A549 (cell line): ENCODE results near the gene PLXNA3. TPM values are rescaled to one million over a fixed set of nuclear protein-coding genes. Genes with fewer than 3 reads are reported as not detected.
"Not testable (repeated sequence)": the region's sequence is repeated elsewhere in the genome, so short reads cannot be mapped to it uniquely, and the experiment has no call there.

Experiments used
- ATAC-seq, 2 experiments: fragments of 200-7000 bp in 1 of 2; fragments of >200 bp in 1 of 2; cut with Nextera tagmentation in 1 of 2; cut with Tn5 transposase in 1 of 2; 3 replicates each; pipeline versions ENCODE4 v1.8.0 to v1.9.1; 2018 to 2020; ENCODE audit warnings: mild to moderate bottlenecking in 1 of 2, moderate library complexity in 1 of 2
- CTCF ChIA-PET: fragments of 300-600 bp; sonication (Branson Sonifier 250); formaldehyde crosslinking; extraction: SDS; loops from one replicate; lab custom pipeline; 2021; ENCODE audit warnings: antibody characterized with exemption, inconsistent platforms; lab: Yijun Ruan, JAX
- POLR2A ChIA-PET: fragments of 350-600 bp; formaldehyde crosslinking; extraction: SDS; loops from one replicate; lab custom pipeline; 2021; ENCODE audit warnings: antibody characterized with exemption, inconsistent platforms; lab: Yijun Ruan, JAX
- DNase-seq, 2 experiments: peaks; one replicate each; pipeline versions ENCODE4 v3.0.0 to v3.0.0-alpha.2; 2011 to 2016; ENCODE audit warnings: low read depth in 1 of 2, low spot score in 1 of 2
- FAIRE-seq: peaks from 2 replicates; lab custom pipeline; 2011; peaks lifted over from hg19 to GRCh38; lab: Jason Lieb, UNC
- H3K27ac ChIP-seq, 2 experiments: fragments of >200 bp; sonication (Bioruptor Twin); formaldehyde crosslinking; 3 replicates each; pipeline ENCODE4 v1.5.1; 2016 to 2017
- H3K4me1 ChIP-seq: fragments of >200 bp; sonication (Bioruptor Twin); formaldehyde crosslinking; 3 replicates; pipeline ENCODE4 v1.6.1; 2016
- H3K4me2 ChIP-seq: fragments of >200 bp; sonication (Bioruptor Twin); formaldehyde crosslinking; 3 replicates; pipeline ENCODE4 v1.6.1; 2016
- H3K4me3 ChIP-seq: fragments of >200 bp; sonication (Bioruptor Twin); formaldehyde crosslinking; 3 replicates; pipeline ENCODE4 v1.5.1; 2016
- H3K9me3 ChIP-seq: fragments of >200 bp; sonication (Bioruptor Twin); formaldehyde crosslinking; 3 replicates; pipeline ENCODE4 v1.6.1; 2016
- ATOH8 ChIP-seq: fragments of 250-450 bp; sonication (Bioruptor Pico); IDR thresholded peaks from 2 replicates; pipeline ENCODE4 v1.5.0; 2020; ENCODE audit warnings: low read depth, mild to moderate bottlenecking, moderate library complexity
- CEBPB ChIP-seq, 2 experiments: fragments of >200 bp in 1 of 2; sonication (Bioruptor Twin) in 1 of 2; formaldehyde crosslinking in 1 of 2; IDR thresholded peaks; 2 replicates each; pipeline ENCODE4 v1.6.1; 2012 to 2016
- EHF ChIP-seq: fragments of 250-450 bp; sonication (Bioruptor Pico); IDR thresholded peaks from 2 replicates; pipeline ENCODE4 v1.5.0; 2020; ENCODE audit warnings: mild to moderate bottlenecking
- ELK1 ChIP-seq: fragments of 150-350 bp; IDR thresholded peaks from 2 replicates; pipeline ENCODE4 v1.6.1; 2014; ENCODE audit warnings: low read depth, mild to moderate bottlenecking, low read length
- FOXS1 ChIP-seq: fragments of 250-450 bp; sonication (Bioruptor Pico); IDR thresholded peaks from 2 replicates; pipeline ENCODE4 v1.5.0; 2020; ENCODE audit warnings: mild to moderate bottlenecking, moderate library complexity
- HDAC2 ChIP-seq: fragments of 200-600 bp; sonication (generic); IDR thresholded peaks from 2 replicates; pipeline ENCODE4 v1.6.1; 2016
- HMGXB4 ChIP-seq: fragments of 250-450 bp; sonication (Bioruptor Pico); IDR thresholded peaks from 2 replicates; pipeline ENCODE4 v1.5.0; 2021; ENCODE audit warnings: mild to moderate bottlenecking, moderate library complexity, borderline replicate concordance
- JUN ChIP-seq, 2 experiments: fragments of >200 bp; sonication (Bioruptor Twin); formaldehyde crosslinking; IDR thresholded peaks; 2 replicates in 1 of 2; 3 replicates in 1 of 2; pipeline ENCODE4 v1.6.1; 2016 to 2017
- KDM5A ChIP-seq: fragments of 200-600 bp; sonication (generic); IDR thresholded peaks from 2 replicates; pipeline ENCODE4 v1.6.1; 2016; ENCODE audit warnings: antibody characterized with exemption, mild to moderate bottlenecking
- MAX ChIP-seq: IDR thresholded peaks from 2 replicates; pipeline ENCODE4 v1.6.1; 2012
- MYC ChIP-seq: IDR thresholded peaks from 2 replicates; pipeline ENCODE4 v1.6.1; 2012; ENCODE audit warnings: mild to moderate bottlenecking, inconsistent platforms, low read length, improper control_type of control experiment, borderline replicate concordance
- NPAS2 ChIP-seq: fragments of 250-450 bp; sonication (Bioruptor Pico); IDR thresholded peaks from 2 replicates; pipeline ENCODE4 v1.8.0; 2022; ENCODE audit warnings: mild to moderate bottlenecking, moderate library complexity, borderline replicate concordance
- NR3C1 ChIP-seq: fragments of >200 bp; sonication (Bioruptor Twin); formaldehyde crosslinking; IDR thresholded peaks from 3 replicates; pipeline ENCODE4 v1.6.1; 2017
- PBX3 ChIP-seq: IDR thresholded peaks from 2 replicates; pipeline ENCODE4 v1.6.1; 2012
- POLR2AphosphoS2 ChIP-seq: conservative IDR thresholded peaks from 2 replicates; pipeline ENCODE4 v1.6.1; 2012; ENCODE audit warnings: low read length, improper control_type of control experiment, inconsistent platforms
- REST ChIP-seq: fragments of 200-600 bp; sonication (generic); IDR thresholded peaks from 2 replicates; pipeline ENCODE4 v1.6.1; 2016; ENCODE audit warnings: antibody characterized with exemption, mild to moderate bottlenecking, moderate library complexity
- ZC3H11A ChIP-seq: fragments of 450-650 bp; IDR thresholded peaks from 2 replicates; pipeline ENCODE4 v1.6.1; 2014; ENCODE audit warnings: antibody characterized with exemption, mild to moderate bottlenecking
- ZNF302 ChIP-seq: fragments of 250-450 bp; sonication (Bioruptor Pico); IDR thresholded peaks from 2 replicates; pipeline ENCODE4 v1.9.0; 2021; ENCODE audit warnings: inconsistent platforms, mild to moderate bottlenecking, moderate library complexity
- ZSCAN20 ChIP-seq: fragments of 250-450 bp; sonication (Bioruptor Pico); IDR thresholded peaks from 2 replicates; pipeline ENCODE4 v1.8.0; 2022; ENCODE audit warnings: mild to moderate bottlenecking, moderate library complexity
- WGBS: methylation state at CpG from one replicate; pipeline ENCODE4 v1.1.6; 2017; ENCODE audit errors: missing lambda C conversion rate; 5-methylcytosine and 5-hydroxymethylcytosine counted together
- polyA plus RNA-seq, 4 experiments: library from polyadenylated mRNA; depleted of rRNA in 3 of 4; stranded (reverse); fragments of >200 nt; fragmentation: RNase III in 1 of 4; extraction: RNeasy Plus Mini Kit Qiagen cat#74134 plus additional on column Dnase treatment in 1 of 4; gene quantifications; 2 replicates in 3 of 4; 3 replicates in 1 of 4; pipeline ENCODE4 v1.2.3, GENCODE V29; 2011 to 2017

PLXNA3 gene
- polyA plus RNA-seq, 2 of the 4 experiments (the other 2 are of a cell fraction), result 3.4 to 10.1 TPM

GRCh38 chrX:154494715-154495114, 36.6 kb downstream of the PLXNA3 start:
- ATAC-seq (no peak), FAIRE-seq (no peak), DNase-seq (no peak)
- H3K4me1 ChIP-seq, result peaks cover 4% of the 10 kb centered on the region; the same call in 2 of the 3 replicates
- POLR2A ChIA-PET, result no interaction called here
- H3K4me3 ChIP-seq, result no peak overlapping the region
- no peak overlapping the region for H3K4me2 ChIP-seq
- no peak overlapping the region for H3K27ac ChIP-seq
- TF ChIP-seq REST (no peak), MYC (no peak), FOXS1 (CRISPR knock-in tag) (no peak), HMGXB4 (CRISPR knock-in tag) (no peak), POLR2AphosphoS2 (no peak), JUN (IDR thresholded peaks at IDR 0.05) (no peak), ELK1 (no peak), MAX (no peak), ATOH8 (no peak), EHF (CRISPR knock-in tag) (no peak), PBX3 (no peak), NPAS2 (CRISPR knock-in tag) (no peak), ZSCAN20 (CRISPR knock-in tag) (no peak), ZNF302 (CRISPR knock-in tag) (no peak)
- TF ChIP-seq, all 56 proteins: peak for 0
- CTCF ChIA-PET, result no interaction called here
- H3K9me3 ChIP-seq, result no peaks in the 10 kb centered on the region
- WGBS, result 66% methylated on average over 3 of the region's 3 CpGs

GRCh38 chrX:154495472-154495922, 37.4 kb downstream of the PLXNA3 start:
- POLR2A ChIA-PET, result no interaction called here
- TF ChIP-seq CEBPB (IDR thresholded peaks at IDR 0.05) (no peak), ZNF302 (CRISPR knock-in tag) (no peak), NR3C1 (no peak), PBX3 (no peak), ZC3H11A (no peak), KDM5A (no peak), HDAC2 (no peak)
- Histone ChIP-seq H3K4me2 (no peak overlapping the region), H3K4me3 (no peak overlapping the region), H3K9me3 (no peaks in the 10 kb centered on the region), H3K27ac (no peak overlapping the region), H3K4me1 (peaks cover 3% of the 10 kb centered on the region; the same call in 1 of the 3 replicates)
- no peak for DNase-seq
- CTCF ChIA-PET, result interaction anchor here (1.5 kb wide), 1 partner anchor 12 kb away, joined by 3 read pairs; no protein-coding TSS in a partner anchor
- no peak for FAIRE-seq
- 83% methylated on average over 6 of the region's 6 CpGs for WGBS
- ATAC-seq, result no peak

- H3K4me1 ChIP-seq, ATAC-seq, H3K4me3 ChIP-seq, DNase-seq, H3K4me2 ChIP-seq, H3K9me3 ChIP-seq, FAIRE-seq, H3K27ac ChIP-seq: not testable (repeated sequence)
- 72% methylated on average over 4 of the region's 4 CpGs for WGBS
- ChIA-PET POLR2A (interaction anchor here (1.3 kb wide), 1 partner anchor 18 kb away, joined by 3 read pairs; no protein-coding TSS in a partner anchor), CTCF (interaction anchor here (1.5 kb wide), 1 partner anchor 11 kb away, joined by 3 read pairs; no protein-coding TSS in a partner anchor)
Measured at GRCh38 chrX:154496591-154497137, 38.6 kb downstream of the PLXNA3 start.

- H3K9me3 ChIP-seq, H3K4me2 ChIP-seq, POLR2A ChIA-PET, H3K4me1 ChIP-seq, DNase-seq, ATAC-seq, H3K4me3 ChIP-seq, H3K27ac ChIP-seq, FAIRE-seq: not testable (repeated sequence)
- CTCF ChIA-PET, result interaction anchor here (0.7 to 2.1 kb wide), 2 partner anchors 9 to 13 kb away, joined by 3 to 7 read pairs; no protein-coding TSS in a partner anchor
- WGBS, result 79% methylated on average over 7 of the region's 7 CpGs
Measured at GRCh38 chrX:154501423-154501822, 43.3 kb downstream of the PLXNA3 start.
